ENCODE results near the gene TCAP.
"Not testable (repeated sequence)": the region's sequence is repeated elsewhere in the genome, so short reads cannot be mapped to it uniquely, and the experiment has no call there.

TCAP gene

GRCh38 chr17:39705786-39706348 is 40.7 kb downstream of the TCAP start:
- DNase-seq (ENCODE audit: low spot score): no peak

GRCh38 chr17:39706383-39706782 is 41.2 kb downstream of the TCAP start:
- no peak for DNase-seq (ENCODE audit: low spot score)

GRCh38 chr17:39706921-39707337 is 41.8 kb downstream of the TCAP start:
- DNase-seq (ENCODE audit: low spot score): no peak

- no peak for DNase-seq (ENCODE audit: low spot score)
Measured at GRCh38 chr17:39709319-39709997, 44.3 kb downstream of the TCAP start.

DNA sequence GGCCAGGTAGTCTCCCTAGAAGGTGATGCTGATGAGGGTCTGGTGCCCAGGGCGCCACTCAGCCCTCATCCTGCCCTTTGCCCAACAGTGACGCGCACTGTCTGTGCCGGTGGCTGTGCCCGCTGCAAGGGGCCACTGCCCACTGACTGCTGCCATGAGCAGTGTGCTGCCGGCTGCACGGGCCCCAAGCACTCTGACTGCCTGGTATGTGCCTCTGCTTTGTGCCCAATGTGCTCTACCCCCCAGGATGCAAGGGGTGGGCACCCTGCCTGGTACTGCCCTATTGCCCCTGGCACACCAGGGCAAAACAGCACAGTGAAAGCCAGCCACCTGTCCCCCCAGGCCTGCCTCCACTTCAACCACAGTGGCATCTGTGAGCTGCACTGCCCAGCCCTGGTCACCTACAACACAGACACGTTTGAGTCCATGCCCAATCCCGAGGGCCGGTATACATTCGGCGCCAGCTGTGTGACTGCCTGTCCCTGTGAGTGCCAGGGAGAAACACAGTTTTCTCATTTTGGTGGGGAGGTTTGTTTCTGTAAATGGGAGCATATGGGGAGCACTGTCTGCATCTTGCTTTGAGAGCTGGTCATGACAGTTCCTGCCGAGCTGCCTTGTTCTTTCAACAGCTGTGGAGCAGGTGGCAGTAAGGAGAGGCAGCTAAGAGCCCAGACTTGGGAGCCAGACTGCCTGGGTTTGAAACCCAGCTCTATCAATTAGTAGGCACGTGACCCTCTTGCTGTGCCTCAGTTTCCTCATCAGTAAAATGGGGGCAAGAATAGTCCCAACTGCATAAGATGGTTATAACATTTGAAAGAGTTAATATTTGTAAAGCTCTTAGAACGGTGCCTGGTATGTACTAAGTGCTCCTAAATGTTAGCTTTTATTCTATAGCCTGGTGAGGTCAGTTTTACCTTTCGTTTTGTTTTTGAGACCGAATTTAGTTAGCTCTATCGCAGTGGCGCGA is 45.1 kb downstream of the TCAP start:
- DNase-seq (ENCODE audit: low spot score): no peak

GRCh38 chr17:39711071-39711470 is 45.9 kb downstream of the TCAP start:
- not testable (repeated sequence) for DNase-seq (ENCODE audit: low spot score)

DNA sequence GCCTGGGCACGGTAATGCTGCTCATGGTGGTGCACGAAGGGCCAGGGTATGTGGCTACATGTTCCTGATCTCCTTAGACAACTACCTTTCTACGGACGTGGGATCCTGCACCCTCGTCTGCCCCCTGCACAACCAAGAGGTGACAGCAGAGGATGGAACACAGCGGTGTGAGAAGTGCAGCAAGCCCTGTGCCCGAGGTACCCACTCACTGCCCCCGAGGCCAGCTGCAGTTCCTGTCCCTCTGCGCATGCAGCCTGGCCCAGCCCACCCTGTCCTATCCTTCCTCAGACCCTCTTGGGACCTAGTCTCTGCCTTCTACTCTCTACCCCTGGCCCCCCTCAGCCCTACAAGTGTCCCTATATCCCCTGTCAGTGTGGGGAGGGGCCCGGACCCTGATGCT is 46.7 kb downstream of the TCAP start:
- no peak for DNase-seq (ENCODE audit: low spot score)

- DNase-seq (ENCODE audit: low spot score): no peak
Measured at GRCh38 chr17:39714234-39714633, 49.1 kb downstream of the TCAP start.

GRCh38 chr17:39715375-39716072 is 50.4 kb downstream of the TCAP start:
- no peak for DNase-seq (ENCODE audit: low spot score)
